GM06990 (cell line): ENCODE data around the gene ADAMTSL5.
A peak's percentile ranks its signal among the peaks of the same experiment; 100 is the strongest.

Source experiments
- DNase-seq: peaks from one replicate; pipeline ENCODE4 v3.0.0-alpha.2; 2011; ENCODE audit not compliant: insufficient read length; ENCODE audit errors: extremely low read depth
- H3K27me3 ChIP-seq: replicated peaks from 2 replicates; pipeline ENCODE4 v1.6.0; 2011; ENCODE audit warnings: low read length; ENCODE audit not compliant: control insufficient read depth, insufficient read depth
- H3K36me3 ChIP-seq: 2 replicates; pipeline ENCODE4 v1.5.1; 2011; ENCODE audit warnings: low read length; ENCODE audit not compliant: control insufficient read depth, insufficient read depth
- H3K4me3 ChIP-seq: replicated peaks from 2 replicates; pipeline ENCODE4 v1.5.1; 2011; ENCODE audit warnings: low read depth, mild to moderate bottlenecking, control low read depth, low read length
- CTCF ChIP-seq: IDR thresholded peaks from 2 replicates; pipeline ENCODE4 v1.5.1; 2011; ENCODE audit warnings: low read length, control low read depth, mild to moderate bottlenecking, inconsistent platforms; ENCODE audit not compliant: insufficient read depth, poor library complexity, severe bottlenecking

The ADAMTSL5 gene

GRCh38 chr19:1470305-1471009, 42.4 kb downstream of the ADAMTSL5 start:
- H3K36me3 ChIP-seq, result peaks cover 2% of the 10 kb centered on the region
- DNase-seq, result peak; percentile 51
- no peaks in the 10 kb centered on the region; the same call in 1 of the 2 replicates for H3K27me3 ChIP-seq
- H3K4me3 ChIP-seq, result peak overlapping the region; percentile 31
- no peak for TF ChIP-seq CTCF

GRCh38 chr19:1470055-1470304, 42.8 kb downstream of the ADAMTSL5 start:
- no peak for DNase-seq
- Histone ChIP-seq H3K36me3 (peaks cover 2% of the 10 kb centered on the region), H3K4me3 (no peak overlapping the region), H3K27me3 (no peaks in the 10 kb centered on the region; the same call in 1 of the 2 replicates)
- TF ChIP-seq CTCF, result no peak

GRCh38 chr19:1469255-1470054, 43.4 kb downstream of the ADAMTSL5 start:
- peaks cover under 1% of the 10 kb centered on the region for H3K36me3 ChIP-seq
- peak; percentile 23 for DNase-seq
- H3K4me3 ChIP-seq, result no peak overlapping the region
- no peaks in the 10 kb centered on the region; the same call in 1 of the 2 replicates for H3K27me3 ChIP-seq
- TF ChIP-seq CTCF, result no peak

GRCh38 chr19:1468821-1469254, 44.0 kb downstream of the ADAMTSL5 start:
- H3K4me3 ChIP-seq, result no peak overlapping the region
- peak; percentile 33 for DNase-seq
- H3K27me3 ChIP-seq, result no peaks in the 10 kb centered on the region; the same call in 1 of the 2 replicates
- TF ChIP-seq CTCF, result no peak
- no peaks in the 10 kb centered on the region; the same call in 1 of the 2 replicates for H3K36me3 ChIP-seq

GRCh38 chr19:1468274-1468820, 44.5 kb downstream of the ADAMTSL5 start:
- no peaks in the 10 kb centered on the region for H3K36me3 ChIP-seq
- no peaks in the 10 kb centered on the region; the same call in 1 of the 2 replicates for H3K27me3 ChIP-seq
- TF ChIP-seq CTCF, result no peak
- H3K4me3 ChIP-seq, result no peak overlapping the region
- peak; percentile 18 for DNase-seq
